ENCODE measurements around the gene CSRP1.
"Not testable (repeated sequence)": the region's sequence is repeated elsewhere in the genome, so short reads cannot be mapped to it uniquely, and the experiment has no call there.

Gene CSRP1

GRCh38 chr1:201475915-201476669 lies 30.8 kb downstream of the CSRP1 start:
- no peak for DNase-seq

GRCh38 chr1:201475130-201475529 lies 31.8 kb downstream of the CSRP1 start:
- no peak for DNase-seq

GRCh38 chr1:201473296-201473695 lies 33.6 kb downstream of the CSRP1 start:
- DNase-seq = no peak

DNA sequence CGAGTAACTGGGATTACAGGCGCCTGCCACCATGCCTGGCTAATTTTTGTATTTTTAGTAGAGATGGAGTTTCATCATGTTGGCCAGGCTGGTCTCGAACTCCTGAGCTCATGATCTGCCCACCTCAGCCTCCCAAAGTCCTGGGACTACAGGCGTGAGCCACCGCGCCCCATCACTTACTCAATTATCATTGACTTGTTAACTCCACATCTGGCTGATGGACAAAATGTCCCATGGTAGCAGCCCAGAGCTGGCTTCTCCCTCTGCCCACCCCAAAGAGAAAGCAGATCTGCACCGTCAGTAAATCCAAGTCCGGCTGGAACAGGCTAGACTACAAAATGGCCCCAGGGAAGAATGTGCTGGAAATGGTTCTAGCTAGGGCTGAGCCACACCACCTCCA lies 34.6 kb downstream of the CSRP1 start:
- not testable (repeated sequence) for DNase-seq

- DNase-seq = no peak
Measured at GRCh38 chr1:201471772-201472171, 35.2 kb downstream of the CSRP1 start.

- no peak for DNase-seq
Measured at GRCh38 chr1:201470581-201470980, 36.3 kb downstream of the CSRP1 start.

GRCh38 chr1:201469645-201470074 lies 37.3 kb downstream of the CSRP1 start:
- no peak for DNase-seq

GRCh38 chr1:201468844-201469644 lies 37.9 kb downstream of the CSRP1 start, which contains the start of gene PHLDA3:
Gene PHLDA3 (minus strand): TSS chr1:201469188. CDS start chr1:201468786, 402 bp downstream.
- peak; percentile 33 for DNase-seq

DNA sequence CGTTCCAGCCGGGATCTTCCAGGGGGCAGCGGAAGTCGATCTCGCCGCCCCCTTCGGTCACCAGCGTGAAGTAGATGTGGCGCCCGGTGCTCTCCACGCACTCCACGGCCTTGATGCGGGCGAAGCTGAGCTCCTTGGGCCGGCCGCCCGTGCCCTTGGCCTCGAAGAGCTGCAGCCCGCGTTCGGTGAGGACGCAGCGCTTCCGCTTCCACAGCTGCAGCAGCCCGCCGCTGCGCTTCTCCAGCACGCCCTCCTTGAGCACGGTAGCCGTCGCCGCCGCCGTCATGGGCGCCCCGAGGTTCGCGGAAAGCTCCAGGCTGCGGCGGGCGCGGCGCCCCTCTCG lies 38.5 kb downstream of the CSRP1 start:
- DNase-seq = no peak

DNA sequence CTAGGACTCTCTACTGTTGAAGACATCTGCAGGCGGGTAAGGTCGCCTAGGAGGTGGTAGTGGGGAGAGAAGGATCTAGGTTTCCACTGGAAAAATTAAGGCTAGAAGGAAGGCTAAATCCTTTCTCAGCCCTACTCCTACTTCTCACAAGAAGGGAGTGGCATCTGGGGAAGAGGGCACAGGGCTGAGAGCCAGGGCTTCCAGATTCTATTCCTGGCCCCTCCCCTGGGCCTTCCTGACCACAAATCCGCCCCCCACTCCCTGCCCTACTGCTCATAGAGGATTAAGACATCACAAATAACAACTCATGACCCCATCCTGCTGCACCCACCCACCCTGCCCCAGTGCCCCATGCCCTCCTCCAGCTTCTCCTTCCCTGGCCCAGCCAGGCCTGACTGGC lies 40.4 kb downstream of the CSRP1 start:
- DNase-seq = no peak

DNA sequence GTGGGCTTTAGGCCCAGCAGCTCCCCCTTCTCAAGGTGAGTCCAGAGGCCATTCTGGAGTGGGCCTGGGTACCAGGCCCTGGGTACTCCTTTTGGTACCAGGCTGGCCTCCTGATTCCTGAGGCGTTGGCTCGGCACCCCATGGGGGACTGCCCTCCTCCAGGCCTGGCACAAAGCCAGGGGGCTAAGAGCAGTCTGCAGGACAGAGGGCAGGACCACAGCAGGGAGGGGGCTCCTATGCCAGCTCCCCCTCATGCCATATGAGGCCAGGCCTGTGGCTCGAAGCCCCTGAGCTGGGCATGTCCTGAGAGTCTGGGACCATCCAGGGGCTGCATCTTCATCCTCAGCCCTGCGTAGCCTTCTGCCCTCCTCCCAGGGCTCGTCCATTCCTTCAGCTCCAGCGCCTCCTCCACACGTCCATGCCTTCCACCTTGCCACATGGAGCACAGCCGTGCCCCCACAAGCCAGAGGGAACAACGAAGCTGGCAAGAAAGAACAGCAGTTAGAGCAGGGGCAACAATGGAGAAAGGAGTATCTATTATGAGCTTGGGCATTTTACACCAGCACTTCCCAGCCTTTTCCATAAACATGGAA lies 41.1 kb downstream of the CSRP1 start:
- no peak for DNase-seq

DNA sequence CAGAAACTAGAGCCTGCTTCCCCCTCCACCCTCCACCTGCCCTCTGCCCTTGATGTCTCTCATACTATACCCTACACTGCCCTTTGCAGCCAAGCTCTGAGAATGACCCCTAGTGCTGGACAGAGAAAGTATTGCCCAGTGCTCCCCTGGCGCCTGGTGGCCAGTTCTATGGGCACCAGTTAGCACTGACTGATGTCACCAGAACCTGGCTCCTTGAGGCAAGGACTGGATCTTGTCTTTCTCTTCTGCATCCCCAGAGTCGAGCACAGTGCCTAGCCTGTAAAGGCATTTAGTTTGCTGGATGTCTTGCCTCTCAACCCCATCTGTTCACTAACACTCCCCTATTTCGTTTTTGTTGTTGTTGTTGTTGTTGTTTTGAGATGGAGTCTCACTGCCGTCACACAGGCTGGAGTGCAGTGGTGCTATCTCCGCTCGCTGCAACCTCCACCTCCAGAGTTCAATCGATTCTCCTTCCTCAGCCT lies 43.8 kb downstream of the CSRP1 start:
- DNase-seq = no peak

DNA sequence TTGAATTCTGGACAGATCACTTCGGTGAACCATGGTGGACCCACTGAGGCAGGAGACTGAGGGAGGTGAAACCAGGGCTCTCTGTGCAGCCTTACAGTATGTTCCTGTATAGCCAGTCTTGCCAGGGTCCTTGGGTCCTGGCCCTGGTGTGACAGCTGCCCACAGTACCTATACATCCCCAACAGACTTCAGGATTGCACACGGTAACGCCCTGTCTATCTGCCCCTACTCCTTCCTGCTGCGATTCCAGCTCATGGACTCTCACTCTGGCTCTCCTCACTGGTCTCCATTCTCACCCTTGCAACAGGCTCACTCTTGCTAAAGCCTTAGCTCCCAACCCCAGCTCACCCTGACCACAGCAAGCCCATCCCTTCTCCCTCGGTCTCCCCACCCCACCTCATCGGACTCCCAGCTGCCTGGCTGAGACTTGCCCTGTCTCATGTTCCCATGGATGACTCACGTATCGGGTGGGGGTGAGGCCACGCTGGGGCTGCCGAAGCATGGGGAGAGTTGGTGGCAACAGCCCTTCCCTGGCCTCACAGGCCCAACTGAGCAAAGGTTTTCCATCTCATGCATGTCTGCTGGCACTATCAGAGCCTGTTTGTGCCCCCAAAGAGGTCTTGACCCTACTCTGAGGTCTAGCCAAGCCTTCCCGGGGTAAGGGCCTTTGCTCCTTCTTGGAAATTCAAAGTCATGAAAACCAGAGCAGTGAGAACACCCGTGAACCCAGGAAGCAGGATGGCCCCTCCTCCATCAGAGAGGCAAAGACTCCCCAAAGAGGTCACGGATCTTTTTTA lies 45.1 kb downstream of the CSRP1 start:
- DNase-seq = no peak

- no peak for DNase-seq
Measured at GRCh38 chr1:201460814-201461644, 45.9 kb downstream of the CSRP1 start.

- no peak for DNase-seq
Measured at GRCh38 chr1:201459775-201460174, 47.1 kb downstream of the CSRP1 start.

GRCh38 chr1:201459052-201459451 lies 47.9 kb downstream of the CSRP1 start:
- DNase-seq = no peak

- no peak for DNase-seq
Measured at GRCh38 chr1:201457508-201457960, 49.4 kb downstream of the CSRP1 start.

GRCh38 chr1:201456499-201457309 lies 50.2 kb downstream of the CSRP1 start:
- DNase-seq = no peak

DNA sequence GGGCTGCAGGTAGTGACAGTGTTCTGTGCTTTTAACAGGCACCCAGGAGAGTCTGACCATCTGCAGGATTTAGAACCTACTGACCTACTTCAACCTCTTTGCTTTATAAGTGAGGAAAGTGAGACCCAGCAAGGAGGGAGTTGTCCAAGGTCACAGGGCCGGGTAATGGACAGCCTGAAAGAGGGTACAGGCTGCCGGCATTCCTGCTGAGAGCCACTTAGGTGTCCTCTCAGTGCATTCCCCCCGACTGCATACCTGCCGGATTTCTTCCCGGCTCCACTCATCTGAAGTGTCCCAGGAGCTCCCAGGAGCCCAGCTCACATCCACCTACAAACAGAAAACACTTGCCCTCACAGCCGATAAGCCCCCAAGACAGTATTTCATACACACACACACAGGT lies 51.8 kb downstream of the CSRP1 start:
- DNase-seq = no peak

- DNase-seq = no peak
Measured at GRCh38 chr1:201454608-201455007, 52.3 kb downstream of the CSRP1 start.

GRCh38 chr1:201452866-201453265 lies 54.1 kb downstream of the CSRP1 start:
- DNase-seq = no peak

Measured in CD4-positive, alpha-beta T cell treated with Interleukin-17A for 1 hour (primary cell).